ENCODE data around the gene CRB3. TPM values are rescaled to one million over a fixed set of nuclear protein-coding genes. Genes with fewer than 3 reads are reported as not detected.

Gene CRB3
- total and polyA plus RNA-seq, 9 of the 15 experiments (the other 6 are each of a cell fraction or from before 2014, with no cell fraction given) = 0.49 TPM; not detected in 8

- TF ChIP-seq ARID4B (CRISPR knock-in tag; IDR thresholded peaks at IDR 0.05) = no peak
- TF ChIP-seq ETS1 (conservative IDR thresholded peaks at IDR 0.05; ENCODE audit: control insufficient read depth, low read depth, low read length) = no peak
- TF ChIP-seq TFE3 (CRISPR knock-in tag; IDR thresholded peaks at IDR 0.05) = no peak
- TF ChIP-seq TAF7 (tag; IDR thresholded peaks at IDR 0.05) = no peak
- no peak for TF ChIP-seq FOS (IDR thresholded peaks at IDR 0.05; ENCODE audit: extremely low read depth, insufficient read length)
- no peak for TF ChIP-seq HDAC3 (IDR thresholded peaks at IDR 0.05; ENCODE audit: borderline replicate concordance, partially characterized antibody)
- no peak for TF ChIP-seq ZKSCAN3 (CRISPR knock-in tag; IDR thresholded peaks at IDR 0.05)
- no peak for TF ChIP-seq ZNF717 (CRISPR knock-in tag; IDR thresholded peaks at IDR 0.05)
- TF ChIP-seq FOXJ2 (tag; IDR thresholded peaks at IDR 0.05) = no peak
- TF ChIP-seq RBM17 (IDR thresholded peaks at IDR 0.05; ENCODE audit: borderline replicate concordance, low read depth, low read length) = no peak
- TF ChIP-seq, protein P1, sequence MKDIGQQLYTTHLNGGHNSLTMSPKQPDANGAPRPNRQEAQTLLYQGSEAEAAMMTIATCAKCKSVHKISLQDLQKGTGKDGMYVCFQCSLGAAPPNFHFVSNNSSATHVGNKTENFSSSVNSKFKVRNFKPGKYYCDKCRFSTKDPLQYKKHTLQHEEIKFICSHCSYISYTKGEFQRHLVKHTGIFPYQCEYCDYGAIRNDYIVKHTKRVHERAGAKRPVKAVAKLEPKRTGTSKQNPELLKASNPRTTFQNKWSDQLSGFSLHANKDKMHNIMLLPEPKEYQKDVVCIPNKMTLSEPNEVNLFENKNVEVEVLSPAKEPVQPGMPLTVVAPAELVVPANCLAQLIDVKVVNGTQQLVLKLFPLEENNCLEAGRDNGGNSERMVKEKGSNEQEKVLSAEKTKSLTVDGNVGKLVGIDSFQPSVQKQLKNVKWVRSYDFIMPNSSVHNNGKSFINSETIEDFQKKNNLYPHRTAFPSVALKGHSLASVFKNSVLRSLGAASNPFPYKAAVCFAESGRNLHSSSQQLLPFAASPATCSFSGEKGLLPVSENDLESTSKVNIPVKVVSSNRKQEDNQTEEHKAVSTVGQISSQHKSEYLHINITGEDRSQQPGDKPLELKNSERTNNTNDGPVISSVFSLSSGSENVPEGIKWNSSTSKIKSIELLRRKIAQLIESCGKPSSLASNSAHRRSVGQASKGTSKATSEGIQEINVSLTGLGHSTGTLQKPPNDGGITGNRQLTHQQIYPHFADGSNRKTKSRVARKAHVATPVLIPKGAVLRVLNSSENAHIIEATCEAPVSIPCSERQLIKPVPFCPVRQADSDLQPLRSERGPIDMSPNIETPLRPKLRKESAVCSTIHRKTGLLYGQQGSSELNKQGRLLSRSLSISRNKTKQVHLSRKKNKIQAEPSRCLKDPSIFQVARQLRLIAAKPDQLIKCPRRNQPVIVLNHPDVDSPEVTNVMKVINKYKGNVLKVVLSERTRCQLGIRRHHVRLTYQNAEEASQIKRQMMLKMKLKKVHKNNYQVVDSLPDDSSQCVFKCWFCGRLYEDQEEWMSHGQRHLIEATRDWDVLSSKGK (CRISPR knock-in tag; IDR thresholded peaks at IDR 0.05) = no peak
- TF ChIP-seq NFRKB (IDR thresholded peaks at IDR 0.05; ENCODE audit: low read depth) = no peak
Observed at GRCh38 chr19:6481541-6482342, 17.7 kb downstream of the CRB3 start, which contains the start of gene DENND1C (continued).

Measured in K562 (cell line).